Measurements from ENCODE around the gene HIP1.

DNA sequence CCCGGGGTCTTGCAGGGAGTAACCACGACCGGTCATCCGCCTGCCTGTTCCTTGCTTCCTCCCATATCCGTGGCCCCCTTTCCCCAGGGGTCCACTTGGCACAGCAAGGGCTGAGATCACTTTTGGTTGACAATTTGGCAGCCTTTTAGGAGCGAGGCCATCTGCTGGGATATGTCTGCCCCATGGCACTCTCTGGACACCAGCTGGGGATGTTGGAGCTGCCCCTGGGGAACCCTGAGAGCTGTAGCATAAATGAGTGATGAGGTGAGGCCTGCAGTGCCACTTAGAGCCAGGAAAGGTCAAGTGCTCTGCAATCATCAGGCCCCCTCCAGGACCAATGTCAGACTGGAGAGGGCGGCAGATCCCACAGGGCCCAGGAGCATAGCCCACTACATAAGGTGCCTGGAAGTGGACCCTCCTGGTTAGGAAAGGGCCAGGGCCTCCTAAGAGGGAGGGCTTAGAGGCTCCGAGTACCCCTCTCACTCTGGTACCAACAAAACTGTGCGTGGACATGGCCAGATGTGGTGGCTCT, 92.1 kb downstream of the HIP1 start:
- TF ChIP-seq CTCF (conservative IDR thresholded peaks at IDR 0.05) (no peak), EZH2 (IDR thresholded peaks at IDR 0.05; ENCODE audit: low read depth) (no peak)

Data from PC-9 (cell line).